Transverse colon (tissue), 4 donors: ENCODE results near the gene YIPF1. TPM values are rescaled to one million over a fixed set of nuclear protein-coding genes. Genes with fewer than 3 reads are reported as not detected.

Source experiments
- DNase-seq: peaks from one replicate; pipeline ENCODE4 v3.0.0-alpha.2; 2019
- H3K27ac ChIP-seq, 4 donors: fragments of 200-600 bp; sonication (generic); 2 replicates each; pipeline ENCODE4 v1.5.1; 2016 to 2018; ENCODE audit warnings: inconsistent platforms in 4 of 4
- H3K27me3 ChIP-seq: fragments of 200-600 bp; sonication (generic); 2 replicates; pipeline ENCODE4 v1.5.1; 2017; ENCODE audit warnings: inconsistent platforms
- H3K36me3 ChIP-seq, 4 donors: fragments of 200-600 bp; sonication (generic); 2 replicates each; pipeline ENCODE4 v1.5.1; 2017 to 2019; ENCODE audit warnings: inconsistent platforms in 4 of 4
- H3K4me1 ChIP-seq, 4 donors: fragments of 200-600 bp; sonication (generic); 2 replicates each; pipeline ENCODE4 v1.5.1; 2017 to 2020; ENCODE audit warnings: inconsistent platforms in 4 of 4
- H3K4me3 ChIP-seq, 4 donors: fragments of 200-600 bp; sonication (generic); 1 replicate in 1 of 4; 2 replicates in 3 of 4; pipeline versions ENCODE4 v1.5.1 to v1.6.1; 2017 to 2019; ENCODE audit warnings: inconsistent platforms in 4 of 4
- H3K9me3 ChIP-seq, 2 donors: fragments of 200-600 bp; sonication (generic); 2 replicates each; pipeline ENCODE4 v1.5.1; 2017 to 2019; ENCODE audit warnings: inconsistent platforms in 2 of 2
- CTCF ChIP-seq, 5 experiments: fragments of 200-600 bp in 3 of 5; fragments of 450-650 bp in 2 of 5; sonication (generic) in 3 of 5; IDR thresholded peaks; 1 replicate in 2 of 5; 2 replicates in 3 of 5; pipeline ENCODE4 v1.5.1; 2016 to 2017; ENCODE audit warnings: antibody characterized with exemption in 5 of 5, inconsistent platforms in 3 of 5, mild to moderate bottlenecking in 2 of 5, moderate library complexity in 1 of 5
- EP300 ChIP-seq: sonication (generic); formaldehyde crosslinking; IDR thresholded peaks from one replicate; pipeline ENCODE4 v1.6.1; 2017; ENCODE audit warnings: antibody characterized with exemption, low read depth
- POLR2A ChIP-seq: fragments of 450-650 bp; IDR thresholded peaks from one replicate; pipeline ENCODE4 v1.6.1; 2016; ENCODE audit warnings: antibody characterized with exemption, mild to moderate bottlenecking, moderate library complexity
- POLR2AphosphoS5 ChIP-seq, 3 donors: sonication (generic); formaldehyde crosslinking; IDR thresholded peaks; one replicate each; pipeline ENCODE4 v1.6.1; 2016; ENCODE audit warnings: antibody characterized with exemption in 3 of 3
- WGBS, 2 donors: methylation state at CpG; one replicate each; pipeline ENCODE4 v1.1.5; 2018; ENCODE audit warnings: low coverage in 1 of 2; 5-methylcytosine and 5-hydroxymethylcytosine counted together
- in situ Hi-C, 4 donors: fragments of 200-750 bp; cut with MboI; loops; one replicate each; pipeline versions ENCODE4 v1.15.0 to v1.15.1; 2017; ENCODE audit warnings: low sequenced_read_pairs in 3 of 4, low pct_ligation_motif_present in 1 of 4, low pct_unique_long_range_greater_than_20kb in 1 of 4
- intact Hi-C: fragments of 100-400 bp; cut with DNase I; formaldehyde crosslinking; loops from one replicate; pipeline ENCODE4 v1.15.1; 2023; ENCODE audit warnings: low total_unique reads
- total RNA-seq, 4 donors: library from RNA; depleted of rRNA; stranded (reverse); fragments of >200 nt; gene quantifications; one replicate each; pipeline ENCODE4 v1.1.0, GENCODE V29; 2016

Gene YIPF1
- total RNA-seq, 4 donors from 2014 or later, result 10.1 to 24.6 (median 17.4) TPM

DNA sequence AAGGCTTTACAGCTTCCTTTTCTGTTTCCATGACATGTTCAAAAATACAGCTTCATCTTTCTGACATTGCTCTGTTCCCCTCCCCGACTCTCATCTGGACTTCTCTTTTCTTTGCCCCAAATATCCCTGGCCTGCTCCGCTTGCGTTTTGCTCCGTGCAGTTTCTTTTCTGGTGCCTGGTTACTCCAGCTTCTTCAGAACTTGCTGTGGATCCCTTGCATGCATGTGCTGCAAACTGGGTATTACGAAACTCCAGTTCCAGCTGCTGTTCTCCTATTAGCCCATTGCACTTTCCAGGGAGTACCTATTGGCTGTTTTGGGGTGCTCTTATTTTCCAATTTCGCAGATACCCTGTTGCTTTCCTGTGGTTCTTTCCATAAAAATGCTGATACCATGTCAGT is 41.6 kb downstream of the YIPF1 start:
- 87 to 88% methylated on average over 6 of the region's 6 CpGs for WGBS, 2 donors
- no peaks in the 10 kb centered on the region for H3K9me3 ChIP-seq
- H3K36me3 ChIP-seq, result peaks cover 0 to 16% (median 2%) of the 10 kb centered on the region in 4 donors
- intact Hi-C loops (no loop called here), in situ Hi-C loops (no loop called here)
- no peaks in the 10 kb centered on the region for H3K27me3 ChIP-seq
- no peak for DNase-seq
- H3K27ac ChIP-seq, result no peak overlapping the region
- no peaks in the 10 kb centered on the region for H3K4me1 ChIP-seq
- TF ChIP-seq POLR2AphosphoS5 (IDR thresholded peaks at IDR 0.05), result no peak
- no peak for TF ChIP-seq CTCF (IDR thresholded peaks at IDR 0.05)
- TF ChIP-seq EP300, result no peak
- TF ChIP-seq POLR2A, result no peak
- no peak overlapping the region for H3K4me3 ChIP-seq

DNA sequence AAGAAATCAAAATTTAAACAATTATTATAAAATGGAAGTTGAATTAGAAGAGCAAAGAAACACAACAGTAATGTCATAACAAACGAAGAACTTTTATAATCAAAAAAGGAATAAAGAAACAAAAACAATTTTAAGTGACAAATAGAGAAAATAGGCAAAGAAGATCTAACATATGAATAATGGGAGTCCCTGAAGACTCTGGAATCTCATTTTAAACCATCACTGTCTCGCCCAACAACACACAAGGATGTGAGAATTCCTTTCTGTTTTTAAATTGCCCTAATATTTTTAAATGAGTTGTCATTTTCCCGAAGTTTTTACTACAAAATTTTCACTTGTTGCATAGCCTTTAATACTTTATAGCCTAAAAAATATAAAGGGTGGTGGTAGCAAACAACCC is 47.2 kb downstream of the YIPF1 start:
- in situ Hi-C loops (no loop called here), intact Hi-C loops (no loop called here)
- no peak for DNase-seq
- H3K4me3 ChIP-seq, result no peak overlapping the region
- no peaks in the 10 kb centered on the region for H3K27me3 ChIP-seq
- peaks cover 0 to under 1% (median under 1%) of the 10 kb centered on the region in 4 donors for H3K4me1 ChIP-seq
- TF ChIP-seq EP300 (no peak), POLR2A (no peak), POLR2AphosphoS5 (IDR thresholded peaks at IDR 0.05) (no peak), CTCF (IDR thresholded peaks at IDR 0.05) (no peak)
- H3K36me3 ChIP-seq, result no peaks in the 10 kb centered on the region
- H3K27ac ChIP-seq, result no peak overlapping the region
- H3K9me3 ChIP-seq, result peaks cover 11 to 12% of the 10 kb centered on the region in 2 donors
- WGBS, 2 donors, result 84 to 85% methylated on average over 3 of the region's 3 CpGs

DNA sequence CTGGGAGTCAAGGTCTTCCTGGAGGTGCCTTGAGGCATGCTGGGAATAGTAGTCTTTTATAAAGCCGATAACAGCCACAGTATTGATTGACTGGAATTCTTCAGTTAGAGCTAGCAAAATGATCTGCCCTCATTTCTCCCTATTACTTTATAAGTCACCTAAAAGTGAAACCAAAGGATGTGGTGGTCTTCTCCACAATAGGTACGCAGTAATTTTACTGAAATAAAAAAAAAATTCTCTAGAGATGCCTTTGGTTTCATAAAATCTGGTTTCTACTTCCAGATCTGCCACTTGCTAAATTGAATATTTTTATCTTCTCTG is 51.0 kb downstream of the YIPF1 start:
- DNase-seq, result no peak
- H3K27ac ChIP-seq, result peak overlapping the region; percentile 93 to 97 (median 95)
- no peak for TF ChIP-seq POLR2A
- no peaks in the 10 kb centered on the region for H3K27me3 ChIP-seq
- intact Hi-C loops (loop anchor here (5.0 kb wide), 1 partner anchor 404 kb away; no protein-coding TSS in a partner anchor), in situ Hi-C loops (no loop called here)
- H3K36me3 ChIP-seq, result no peaks in the 10 kb centered on the region
- WGBS, 2 donors, result 7 to 18% methylated on average over 2 of the region's 2 CpGs
- peak overlapping the region in 3 of 4 donors; percentile 68 to 89 (median 78) for H3K4me3 ChIP-seq
- peaks cover 6 to 9% (median 7%) of the 10 kb centered on the region in 4 donors for H3K4me1 ChIP-seq
- H3K9me3 ChIP-seq, result peaks cover 11 to 12% of the 10 kb centered on the region in 2 donors

GRCh38 chr1:53837924-53838653 is 51.5 kb downstream of the YIPF1 start, which contains the start of gene NDC1:
Gene NDC1, minus strand, starts transcription at chr1:53838296. Its CDS starts 35 bp downstream, at chr1:53838261.
- peaks cover 6 to 9% (median 7%) of the 10 kb centered on the region in 4 donors for H3K4me1 ChIP-seq
- in situ Hi-C loops, result no loop called here
- peak within 1 kb of the TSS; percentile 59 to 89 (median 73) for H3K4me3 ChIP-seq
- WGBS, 2 donors, result 0% methylated on average over 3 to 50 of the region's 59 CpGs
- TF ChIP-seq CTCF (IDR thresholded peaks at IDR 0.05) (peak in 1 of 5 experiments; percentile 17), POLR2A (peak; percentile 38), POLR2AphosphoS5 (IDR thresholded peaks at IDR 0.05) (peak; percentile 30 to 63 (median 59)), EP300 (no peak)
- no peaks in the 10 kb centered on the region for H3K27me3 ChIP-seq
- H3K27ac ChIP-seq, result peak within 1 kb of the TSS; percentile 93 to 97 (median 95)
- intact Hi-C loops, result loop anchor here (5.0 kb wide), 1 partner anchor 404 kb away; no protein-coding TSS in a partner anchor
- H3K36me3 ChIP-seq, result no peaks in the 10 kb centered on the region
- peak; percentile 92 for DNase-seq
- H3K9me3 ChIP-seq, result peaks cover 11 to 12% of the 10 kb centered on the region in 2 donors
